ENCODE data around the gene ALK. TPM values are rescaled to one million over a fixed set of nuclear protein-coding genes. Genes with fewer than 3 reads are reported as not detected.

The ALK gene
- total RNA-seq, 1 donor from 2014 or later, result 1.1 TPM

DNA sequence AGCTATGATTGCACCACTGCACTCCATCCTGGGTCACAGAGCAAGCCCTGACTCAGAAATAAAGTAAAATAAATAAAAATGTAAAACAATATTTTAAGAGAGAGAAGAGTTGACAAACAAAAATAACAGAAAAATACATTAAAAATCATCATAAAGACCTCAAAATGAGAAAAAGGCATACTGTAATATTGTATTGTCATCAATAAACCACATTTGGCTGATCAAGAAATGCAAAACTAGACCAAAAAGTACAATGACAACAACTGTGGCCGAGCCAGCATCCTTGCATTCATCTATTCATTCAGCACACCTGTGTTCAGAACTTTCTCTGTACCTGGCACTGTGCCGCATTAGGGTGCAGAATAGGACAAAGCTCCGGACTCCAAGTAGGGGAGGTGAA lies 121.8 kb downstream of the ALK start:
- Histone ChIP-seq H3K4me3 (no peak overlapping the region), H3K9me3 (no peaks in the 10 kb centered on the region), H3K27me3 (ENCODE audit: low read depth) (no peaks in the 10 kb centered on the region), H3K36me3 (no peaks in the 10 kb centered on the region), H3K4me1 (no peaks in the 10 kb centered on the region), H3K27ac (no peak overlapping the region)
- TF ChIP-seq, protein P1, sequence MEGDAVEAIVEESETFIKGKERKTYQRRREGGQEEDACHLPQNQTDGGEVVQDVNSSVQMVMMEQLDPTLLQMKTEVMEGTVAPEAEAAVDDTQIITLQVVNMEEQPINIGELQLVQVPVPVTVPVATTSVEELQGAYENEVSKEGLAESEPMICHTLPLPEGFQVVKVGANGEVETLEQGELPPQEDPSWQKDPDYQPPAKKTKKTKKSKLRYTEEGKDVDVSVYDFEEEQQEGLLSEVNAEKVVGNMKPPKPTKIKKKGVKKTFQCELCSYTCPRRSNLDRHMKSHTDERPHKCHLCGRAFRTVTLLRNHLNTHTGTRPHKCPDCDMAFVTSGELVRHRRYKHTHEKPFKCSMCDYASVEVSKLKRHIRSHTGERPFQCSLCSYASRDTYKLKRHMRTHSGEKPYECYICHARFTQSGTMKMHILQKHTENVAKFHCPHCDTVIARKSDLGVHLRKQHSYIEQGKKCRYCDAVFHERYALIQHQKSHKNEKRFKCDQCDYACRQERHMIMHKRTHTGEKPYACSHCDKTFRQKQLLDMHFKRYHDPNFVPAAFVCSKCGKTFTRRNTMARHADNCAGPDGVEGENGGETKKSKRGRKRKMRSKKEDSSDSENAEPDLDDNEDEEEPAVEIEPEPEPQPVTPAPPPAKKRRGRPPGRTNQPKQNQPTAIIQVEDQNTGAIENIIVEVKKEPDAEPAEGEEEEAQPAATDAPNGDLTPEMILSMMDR (IDR thresholded peaks at IDR 0.05), result no peak
- DNase-seq (no peak), ATAC-seq (no peak)
- intact Hi-C loops (cut with DNase I), result no loop called here

DNA sequence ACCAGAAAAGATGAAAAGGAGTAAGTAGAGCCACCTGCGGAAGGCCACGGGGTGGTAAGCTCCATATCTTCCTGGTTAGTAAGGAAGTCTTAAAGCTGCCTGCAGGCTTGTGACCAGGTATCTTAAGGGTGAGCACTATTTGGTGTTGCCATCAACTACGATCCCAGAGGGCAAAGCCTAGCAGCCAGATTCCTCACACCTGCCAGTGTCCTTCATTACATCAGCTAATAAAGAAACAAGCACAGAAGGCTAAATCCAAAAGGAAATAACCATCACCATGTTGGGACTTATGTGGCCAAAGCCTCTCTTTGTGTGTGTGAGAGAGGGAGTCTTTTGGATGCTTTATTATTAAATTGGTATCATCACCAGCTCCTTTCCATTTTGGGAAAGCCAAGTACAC lies 123.5 kb downstream of the ALK start:
- no peaks in the 10 kb centered on the region for H3K27me3 ChIP-seq (ENCODE audit: low read depth)
- DNase-seq, result no peak
- no peak overlapping the region for H3K27ac ChIP-seq
- TF ChIP-seq, protein P1 (IDR thresholded peaks at IDR 0.05), result no peak
- intact Hi-C loops (cut with DNase I), result no loop called here
- no peak overlapping the region for H3K4me3 ChIP-seq
- no peaks in the 10 kb centered on the region for H3K4me1 ChIP-seq
- ATAC-seq, result no peak
- no peaks in the 10 kb centered on the region for H3K36me3 ChIP-seq
- no peaks in the 10 kb centered on the region for H3K9me3 ChIP-seq

DNA sequence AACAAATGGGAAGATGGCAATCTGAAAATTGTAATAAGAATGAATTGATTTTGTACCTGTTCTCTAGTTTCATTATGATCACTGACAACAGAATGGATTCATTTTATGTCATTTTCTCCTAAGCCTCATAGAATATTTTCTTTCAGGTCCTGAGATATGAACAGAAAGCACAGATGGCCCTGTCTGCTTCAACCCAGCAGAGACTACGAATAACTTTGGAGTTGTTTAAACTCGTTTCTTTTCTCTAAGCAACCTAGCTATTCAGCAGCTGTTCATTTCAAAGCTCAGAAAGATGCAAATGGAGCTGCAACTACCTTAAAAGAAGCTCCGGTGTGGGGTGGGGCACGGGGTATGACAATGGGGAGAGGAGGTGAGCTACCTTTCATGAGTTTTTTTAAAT lies 124.9 kb downstream of the ALK start:
- no peak overlapping the region for H3K27ac ChIP-seq
- H3K4me3 ChIP-seq, result no peak overlapping the region
- no peaks in the 10 kb centered on the region for H3K4me1 ChIP-seq
- intact Hi-C loops (cut with DNase I), result no loop called here
- no peaks in the 10 kb centered on the region for H3K27me3 ChIP-seq (ENCODE audit: low read depth)
- no peak for ATAC-seq
- no peaks in the 10 kb centered on the region for H3K36me3 ChIP-seq
- no peak for DNase-seq
- no peaks in the 10 kb centered on the region for H3K9me3 ChIP-seq
- TF ChIP-seq, protein P1 (IDR thresholded peaks at IDR 0.05), result no peak

DNA sequence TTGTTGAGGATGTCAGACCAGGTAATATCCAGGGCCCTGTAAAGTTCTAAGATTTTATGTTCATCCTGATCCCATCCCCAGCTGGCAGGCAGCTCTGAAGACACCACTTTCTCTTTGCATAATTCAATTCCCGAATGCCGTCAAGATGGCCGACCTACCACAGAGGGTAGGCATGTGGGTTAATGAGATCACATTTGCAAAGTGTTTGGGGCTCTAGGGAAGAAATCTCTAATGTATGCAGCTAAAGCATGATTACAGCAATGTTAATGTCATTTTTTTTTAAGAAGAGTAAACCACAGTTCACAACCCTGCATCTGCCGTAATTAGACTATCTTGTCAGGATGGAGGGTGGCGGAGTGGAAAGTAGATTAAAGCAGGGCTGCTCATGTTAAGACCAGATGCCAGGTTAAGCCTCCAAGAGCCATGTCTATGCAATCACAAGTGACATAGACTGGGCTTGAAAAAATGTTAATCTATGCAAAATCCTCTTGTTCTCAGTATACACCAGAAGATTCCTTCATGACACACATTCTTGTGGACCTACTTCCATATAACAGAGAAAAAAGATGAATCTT lies 131.4 kb downstream of the ALK start:
- Histone ChIP-seq H3K4me1 (no peaks in the 10 kb centered on the region), H3K4me3 (no peak overlapping the region), H3K27ac (no peak overlapping the region), H3K36me3 (no peaks in the 10 kb centered on the region), H3K9me3 (no peaks in the 10 kb centered on the region), H3K27me3 (ENCODE audit: low read depth) (no peaks in the 10 kb centered on the region)
- no peak for ATAC-seq
- DNase-seq, result no peak
- TF ChIP-seq, protein P1 (IDR thresholded peaks at IDR 0.05), result no peak
- intact Hi-C loops (cut with DNase I), result no loop called here

DNA sequence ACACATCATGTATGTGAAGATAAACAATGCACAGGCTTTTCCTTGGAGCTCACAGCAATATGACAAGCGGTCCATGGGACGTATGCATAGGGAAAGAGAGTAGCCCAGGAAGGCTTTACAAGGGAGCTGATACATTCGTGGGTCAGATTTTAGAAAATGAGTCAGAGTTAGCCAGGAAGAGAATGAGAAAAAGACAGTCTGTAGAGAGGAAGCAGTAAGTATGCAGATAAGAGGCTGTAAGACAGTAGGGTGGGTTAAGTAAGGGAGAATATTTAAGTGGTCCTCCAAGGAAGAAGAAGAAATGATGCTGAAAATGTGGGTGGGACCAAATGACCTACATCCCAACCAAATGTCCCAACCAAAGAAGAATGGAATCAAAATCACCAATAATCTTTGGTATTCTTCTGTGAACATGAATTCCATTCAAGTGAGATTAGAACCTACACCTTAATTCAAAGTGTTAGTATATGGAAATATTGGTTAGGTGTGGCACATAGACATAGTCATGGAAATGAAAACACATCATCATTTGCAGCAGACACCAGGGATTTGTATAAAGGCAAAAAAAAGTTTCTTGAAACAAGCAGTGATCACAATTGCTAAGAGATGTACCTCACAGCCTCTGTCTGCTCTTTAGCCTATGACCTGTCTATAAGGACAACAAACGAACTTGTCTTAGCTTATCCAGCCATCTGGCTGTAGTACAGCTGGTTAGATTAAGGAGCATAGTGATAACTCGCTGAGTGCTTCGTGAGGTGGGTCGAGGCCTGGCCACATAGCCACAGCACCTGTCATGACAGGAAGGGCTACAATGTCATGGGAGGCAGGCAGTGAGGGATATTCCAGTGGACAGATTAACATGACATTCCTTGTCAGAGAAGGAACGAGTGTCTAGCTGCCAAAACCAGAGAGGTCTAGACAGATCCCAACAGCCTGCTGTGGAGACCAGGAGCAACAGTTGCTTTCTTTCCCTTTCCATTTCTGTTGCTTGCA lies 133.6 kb downstream of the ALK start:
- Histone ChIP-seq H3K4me3 (no peak overlapping the region), H3K9me3 (no peaks in the 10 kb centered on the region), H3K27me3 (ENCODE audit: low read depth) (no peaks in the 10 kb centered on the region), H3K4me1 (no peaks in the 10 kb centered on the region), H3K36me3 (no peaks in the 10 kb centered on the region), H3K27ac (no peak overlapping the region)
- TF ChIP-seq, protein P1 (IDR thresholded peaks at IDR 0.05), result no peak
- ATAC-seq, result no peak
- intact Hi-C loops (cut with DNase I), result no loop called here
- DNase-seq, result no peak
